GM12873 (cell line): ENCODE results near the gene RABGAP1L.
A peak's percentile ranks its signal among the peaks of the same experiment; 100 is the strongest.

ENCODE experiments used
- CTCF ChIP-seq: IDR thresholded peaks from 2 replicates; pipeline ENCODE4 v1.5.1; 2012; ENCODE audit warnings: low read depth, mild to moderate bottlenecking, moderate library complexity, low read length, control low read depth; ENCODE audit not compliant: insufficient read depth; ENCODE audit errors: missing control alignments

Gene RABGAP1L

GRCh38 chr1:174995916-174996315 is 836.6 kb downstream of the RABGAP1L start:
- no peak for TF ChIP-seq CTCF

- no peak for TF ChIP-seq CTCF
Measured at GRCh38 chr1:174996476-174996875, 837.2 kb downstream of the RABGAP1L start.

GRCh38 chr1:174997041-174997440 is 837.7 kb downstream of the RABGAP1L start:
- TF ChIP-seq CTCF: no peak

GRCh38 chr1:174998569-174999215 is 839.4 kb downstream of the RABGAP1L start:
- peak; percentile 79 for TF ChIP-seq CTCF

- TF ChIP-seq CTCF: no peak
Measured at GRCh38 chr1:174999216-174999935, 840.1 kb downstream of the RABGAP1L start.

- peak; percentile 3 for TF ChIP-seq CTCF
Measured at GRCh38 chr1:174999936-175000696, 840.8 kb downstream of the RABGAP1L start, which contains the start of gene CACYBP. TSS of gene CACYBP (plus strand) at chr1:174999947. CDS start at chr1:175000181, 234 bp downstream.

- TF ChIP-seq CTCF: no peak
Measured at GRCh38 chr1:175000697-175001187, 841.4 kb downstream of the RABGAP1L start.
